GM20431 (cell line): Measurements from ENCODE around the gene TOP2B.

ENCODE experiments used
- in situ Hi-C: fragments of 300-500 bp; cut with MseI, MboI; formaldehyde crosslinking; loops from one replicate; pipeline ENCODE4 v1.15.0; 2020; ENCODE audit warnings: low sequenced_read_pairs; ENCODE audit not compliant: unreplicated experiment

TOP2B gene, protein sequence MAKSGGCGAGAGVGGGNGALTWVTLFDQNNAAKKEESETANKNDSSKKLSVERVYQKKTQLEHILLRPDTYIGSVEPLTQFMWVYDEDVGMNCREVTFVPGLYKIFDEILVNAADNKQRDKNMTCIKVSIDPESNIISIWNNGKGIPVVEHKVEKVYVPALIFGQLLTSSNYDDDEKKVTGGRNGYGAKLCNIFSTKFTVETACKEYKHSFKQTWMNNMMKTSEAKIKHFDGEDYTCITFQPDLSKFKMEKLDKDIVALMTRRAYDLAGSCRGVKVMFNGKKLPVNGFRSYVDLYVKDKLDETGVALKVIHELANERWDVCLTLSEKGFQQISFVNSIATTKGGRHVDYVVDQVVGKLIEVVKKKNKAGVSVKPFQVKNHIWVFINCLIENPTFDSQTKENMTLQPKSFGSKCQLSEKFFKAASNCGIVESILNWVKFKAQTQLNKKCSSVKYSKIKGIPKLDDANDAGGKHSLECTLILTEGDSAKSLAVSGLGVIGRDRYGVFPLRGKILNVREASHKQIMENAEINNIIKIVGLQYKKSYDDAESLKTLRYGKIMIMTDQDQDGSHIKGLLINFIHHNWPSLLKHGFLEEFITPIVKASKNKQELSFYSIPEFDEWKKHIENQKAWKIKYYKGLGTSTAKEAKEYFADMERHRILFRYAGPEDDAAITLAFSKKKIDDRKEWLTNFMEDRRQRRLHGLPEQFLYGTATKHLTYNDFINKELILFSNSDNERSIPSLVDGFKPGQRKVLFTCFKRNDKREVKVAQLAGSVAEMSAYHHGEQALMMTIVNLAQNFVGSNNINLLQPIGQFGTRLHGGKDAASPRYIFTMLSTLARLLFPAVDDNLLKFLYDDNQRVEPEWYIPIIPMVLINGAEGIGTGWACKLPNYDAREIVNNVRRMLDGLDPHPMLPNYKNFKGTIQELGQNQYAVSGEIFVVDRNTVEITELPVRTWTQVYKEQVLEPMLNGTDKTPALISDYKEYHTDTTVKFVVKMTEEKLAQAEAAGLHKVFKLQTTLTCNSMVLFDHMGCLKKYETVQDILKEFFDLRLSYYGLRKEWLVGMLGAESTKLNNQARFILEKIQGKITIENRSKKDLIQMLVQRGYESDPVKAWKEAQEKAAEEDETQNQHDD (N-terminal part only)

DNA sequence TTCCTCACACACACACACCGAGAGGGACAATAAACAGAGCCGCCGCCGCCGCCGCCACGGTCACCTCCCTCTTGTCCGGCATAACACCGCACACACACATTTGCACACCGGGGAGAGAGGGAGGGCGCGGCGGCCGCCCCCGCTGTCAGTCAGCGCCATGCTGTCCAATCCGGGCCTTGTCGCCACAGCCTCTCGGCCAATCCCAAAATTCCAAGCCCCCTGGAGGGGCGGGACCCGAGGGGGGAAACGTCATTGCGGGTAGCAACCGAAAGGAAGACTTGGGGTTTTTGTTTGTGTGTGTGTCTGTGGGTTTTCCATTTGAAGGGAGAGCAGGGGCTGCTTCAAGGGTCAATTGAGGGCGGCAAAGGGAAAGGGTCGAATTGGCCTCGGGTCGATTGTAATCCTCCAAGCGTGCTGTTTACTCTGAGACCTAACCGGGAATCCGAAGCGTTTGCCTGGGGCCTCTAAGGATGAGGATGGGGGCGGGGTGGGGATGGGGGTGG, at the start of gene TOP2B:
Gene TOP2B, minus strand, starts transcription at position 96 of the 503 bp plus-strand sequence. CDS start 610 bp downstream, outside the sequence.
- in situ Hi-C loops = no loop called here

DNA sequence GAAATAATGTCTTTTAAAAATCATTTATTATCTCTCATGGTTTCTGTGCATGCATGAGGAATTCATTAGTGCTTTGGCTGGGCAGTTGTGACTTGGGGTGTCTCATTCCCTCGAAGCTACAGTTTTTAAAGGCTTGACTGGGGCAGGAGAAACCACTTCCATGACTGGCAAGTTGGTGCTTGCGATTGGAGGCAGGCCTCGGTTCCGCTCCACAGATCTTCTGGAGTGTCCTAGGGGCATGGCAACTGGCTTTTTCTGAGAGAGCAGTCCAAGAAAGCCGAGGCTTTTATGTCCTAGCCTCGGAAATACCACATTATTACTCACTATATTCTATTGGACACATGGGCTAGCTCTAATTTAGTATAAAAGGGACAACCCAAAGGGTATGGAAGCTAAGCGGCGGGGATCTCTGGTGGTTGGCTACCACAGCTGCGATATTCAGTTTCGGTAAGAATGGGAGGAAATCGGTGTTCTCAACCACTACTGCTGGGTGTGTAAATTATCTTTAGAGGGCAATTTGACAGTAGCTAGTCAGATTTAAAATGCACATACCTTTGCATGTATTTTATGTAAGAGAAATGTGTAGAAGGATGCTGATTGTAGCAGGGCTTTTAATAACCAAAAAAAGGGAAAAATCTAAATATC, 48.8 kb upstream of the TOP2B start:
- in situ Hi-C loops = no loop called here

DNA sequence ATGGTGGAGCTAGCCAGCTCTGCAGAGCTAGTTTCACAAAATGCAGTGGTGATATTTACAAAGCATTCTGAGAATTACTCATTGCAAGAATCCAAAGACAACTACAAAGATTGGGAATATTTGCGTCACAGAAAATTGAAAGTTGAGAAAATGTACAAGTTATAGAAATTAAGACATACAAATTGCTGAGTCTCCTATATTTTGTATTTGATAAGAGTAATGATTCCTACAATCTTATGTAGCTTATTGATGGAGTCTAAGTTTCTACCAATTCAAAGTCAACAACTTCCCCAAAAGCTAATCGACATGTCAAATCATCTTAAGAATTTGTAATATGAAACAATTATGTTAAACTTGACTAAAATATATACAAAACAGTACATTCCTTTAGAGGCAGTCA, 46.4 kb upstream of the TOP2B start:
- in situ Hi-C loops = no loop called here

DNA sequence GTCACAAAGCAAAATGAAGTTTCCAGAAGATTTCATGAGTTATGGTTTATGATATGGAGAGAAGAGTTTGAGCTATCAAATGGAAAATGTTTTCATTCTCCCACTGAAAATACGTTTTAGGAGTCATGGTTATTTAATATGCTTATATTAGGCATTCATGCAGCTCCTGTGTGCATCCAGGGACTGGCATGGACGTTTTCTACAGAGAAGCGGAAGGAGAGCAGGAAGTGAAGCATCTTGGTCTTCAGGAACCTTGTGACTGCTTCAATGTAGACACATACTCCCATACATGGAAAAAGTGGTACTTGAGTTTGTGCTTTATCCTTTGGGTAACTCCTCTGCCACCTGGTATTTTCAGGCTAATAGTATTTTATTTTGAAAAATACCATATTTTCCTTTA, 43.3 kb upstream of the TOP2B start:
- in situ Hi-C loops = no loop called here

DNA sequence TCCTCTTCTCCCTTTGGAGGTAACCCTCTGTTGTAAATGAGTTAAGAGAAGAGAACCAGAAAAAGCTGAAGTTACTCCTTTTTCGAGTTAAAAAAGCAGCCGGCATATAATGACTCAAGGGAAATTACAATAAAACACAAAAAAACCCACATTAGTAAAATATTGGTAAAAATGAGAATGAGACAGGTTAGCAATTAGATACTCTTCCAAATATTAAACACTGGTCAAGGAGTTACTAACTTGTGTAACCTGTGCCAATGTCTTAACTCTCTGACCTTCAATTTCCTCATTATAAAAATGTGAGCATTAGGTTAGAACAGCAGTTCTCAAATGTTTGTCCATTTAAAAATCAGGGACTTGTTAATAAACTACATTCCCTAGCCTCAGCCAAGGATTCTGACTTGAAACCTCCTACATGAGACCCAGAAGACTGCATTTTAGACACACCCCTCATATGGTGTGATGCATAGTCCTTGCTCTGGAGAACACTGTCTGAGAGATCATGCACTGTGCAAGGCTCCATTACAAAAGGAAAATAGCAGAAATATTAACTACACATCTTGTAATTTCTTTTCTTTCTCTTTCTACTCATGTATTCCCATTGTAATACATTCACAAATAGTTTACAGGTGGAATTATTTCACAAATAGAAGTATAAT, 42.7 kb upstream of the TOP2B start:
- in situ Hi-C loops = no loop called here

DNA sequence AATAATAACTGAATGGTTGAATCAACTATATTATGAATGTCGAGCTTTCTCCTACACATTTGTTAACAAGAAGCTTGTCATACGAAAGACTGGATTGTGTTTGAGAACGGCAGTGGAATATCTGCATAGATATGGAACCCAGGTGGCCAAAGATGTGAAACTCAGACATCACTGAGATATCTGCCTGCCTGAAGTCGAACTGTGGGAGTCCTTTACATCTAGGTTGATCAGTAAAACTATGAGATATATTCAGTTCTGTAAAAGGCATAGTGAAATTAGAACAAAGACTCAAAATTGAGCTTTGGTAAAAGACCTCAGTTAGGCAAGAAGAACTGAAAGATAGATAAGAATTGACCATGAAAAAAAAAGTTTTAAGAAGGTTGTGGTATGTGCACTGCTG, 41.5 kb upstream of the TOP2B start:
- in situ Hi-C loops = no loop called here

DNA sequence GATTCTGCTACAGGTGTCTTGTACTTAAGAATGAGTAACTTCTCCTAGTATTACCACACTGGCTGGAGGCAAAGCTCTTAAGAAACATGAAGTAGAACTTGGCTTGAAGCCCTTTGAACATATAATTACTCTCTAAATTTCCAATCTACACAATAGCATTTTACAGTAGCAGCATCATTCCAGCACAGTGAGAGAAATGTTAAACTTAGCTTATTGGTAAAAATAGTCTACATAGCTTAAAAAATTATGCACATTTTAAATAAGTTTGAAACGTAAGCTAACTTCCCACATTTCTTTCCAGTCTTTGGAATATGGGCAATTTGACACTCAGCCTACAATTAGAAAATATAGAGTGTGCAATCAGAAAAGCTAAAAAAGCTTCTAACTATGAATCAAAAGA, 32.8 kb upstream of the TOP2B start:
- in situ Hi-C loops = no loop called here

DNA sequence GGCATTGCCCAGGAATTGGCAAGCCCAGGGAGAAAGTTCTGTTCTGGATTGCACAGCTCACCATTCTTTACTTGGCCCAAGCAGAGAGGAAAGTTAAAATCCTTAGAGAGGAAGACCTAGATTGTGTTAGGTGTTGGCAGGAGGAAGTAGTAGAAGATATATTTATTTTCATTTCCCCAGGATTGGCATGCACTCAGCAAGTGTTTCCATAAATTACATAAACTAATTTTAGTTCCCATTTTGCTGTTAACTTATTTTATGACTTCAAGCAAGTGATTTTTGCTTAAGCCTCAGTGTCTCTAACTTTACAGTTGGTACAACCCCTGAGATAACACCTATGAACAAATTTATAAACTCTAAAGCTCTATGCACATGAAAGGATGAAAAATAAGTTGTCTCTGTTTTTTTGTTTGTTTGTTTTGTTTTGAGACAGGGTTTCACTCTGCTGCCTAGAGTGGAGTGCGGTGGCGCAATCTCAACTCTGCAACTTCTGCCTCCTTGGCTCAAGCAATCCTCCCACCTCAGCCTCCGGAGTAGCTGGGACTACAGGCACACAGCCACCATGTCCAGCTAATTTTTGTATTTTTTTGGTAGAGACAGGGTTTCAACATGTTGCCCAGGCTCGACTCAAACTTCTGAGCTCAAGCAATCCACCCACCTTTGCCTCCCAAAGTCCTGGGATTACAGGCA, 31.2 kb upstream of the TOP2B start:
- in situ Hi-C loops = no loop called here

DNA sequence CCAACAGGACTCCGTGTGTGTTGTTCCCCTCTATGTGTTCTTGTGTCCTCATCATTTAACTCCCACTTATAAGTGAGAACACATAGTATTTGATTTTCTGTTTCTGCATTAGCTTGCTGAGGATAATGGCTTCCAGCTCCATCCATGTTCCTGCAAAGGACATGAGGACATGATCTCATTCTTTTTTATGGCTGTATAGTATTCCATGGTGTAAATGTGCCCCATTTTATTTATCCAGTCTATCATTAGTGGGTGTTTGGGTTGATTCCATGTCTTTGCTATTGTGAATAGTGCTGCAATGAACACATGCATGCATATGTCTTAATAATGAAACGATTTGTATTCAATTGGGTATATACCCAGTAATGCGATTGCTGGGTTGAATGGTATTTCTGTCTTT, 28.5 kb upstream of the TOP2B start:
- in situ Hi-C loops = no loop called here

DNA sequence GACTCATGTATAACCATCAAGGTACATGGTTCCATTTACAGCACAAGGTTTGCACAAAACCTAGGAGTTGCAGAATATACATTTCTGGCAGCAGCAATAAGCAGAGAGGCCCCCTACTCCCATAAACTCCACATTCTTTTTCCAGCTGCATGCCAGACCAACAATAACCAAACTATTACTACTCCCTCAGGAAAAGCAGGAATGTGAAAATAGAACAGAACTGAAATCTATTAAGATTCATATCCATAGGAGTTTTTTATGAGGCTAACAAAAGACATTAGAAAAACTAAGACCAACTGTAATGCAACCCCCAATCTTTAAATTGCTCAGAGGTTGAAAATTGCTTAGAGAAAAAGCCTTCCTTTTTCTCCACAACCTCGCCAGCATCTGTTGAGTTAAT, 27.6 kb upstream of the TOP2B start:
- in situ Hi-C loops = no loop called here

DNA sequence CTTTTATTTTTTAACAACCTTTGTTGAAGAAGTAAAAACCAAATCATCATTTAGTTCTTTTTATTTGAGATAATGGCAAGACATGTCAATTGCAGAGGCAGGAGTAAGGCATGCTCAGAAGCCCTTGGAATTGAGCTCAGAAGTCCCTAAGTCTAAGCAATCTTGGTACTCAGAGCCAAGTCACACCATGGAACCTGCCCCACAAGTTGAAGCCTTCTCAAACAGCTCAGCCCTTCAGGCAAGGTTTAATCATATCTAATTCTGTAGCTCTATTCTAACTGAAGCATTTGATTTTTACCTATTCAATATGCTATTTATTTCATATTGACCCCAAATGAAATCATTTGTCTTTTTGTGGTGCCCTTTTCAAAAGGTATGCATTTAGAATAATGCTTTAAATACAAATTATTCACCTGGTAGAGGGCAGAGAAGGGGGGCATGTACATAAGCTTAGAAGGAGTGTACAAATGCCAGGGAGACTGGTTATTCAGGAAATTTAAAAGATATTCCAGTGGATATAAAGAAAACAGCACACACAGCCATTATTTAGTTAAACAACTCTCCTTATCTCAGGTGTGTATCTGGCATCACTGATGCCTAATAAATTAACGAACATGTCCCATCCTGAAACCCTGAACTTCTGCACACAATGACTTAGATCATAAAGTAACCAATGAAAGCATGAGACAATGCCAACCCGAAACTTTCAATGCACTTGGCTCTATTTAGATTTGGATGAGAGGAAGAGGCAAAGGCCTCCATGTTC, 26.2 kb upstream of the TOP2B start:
- in situ Hi-C loops = no loop called here

DNA sequence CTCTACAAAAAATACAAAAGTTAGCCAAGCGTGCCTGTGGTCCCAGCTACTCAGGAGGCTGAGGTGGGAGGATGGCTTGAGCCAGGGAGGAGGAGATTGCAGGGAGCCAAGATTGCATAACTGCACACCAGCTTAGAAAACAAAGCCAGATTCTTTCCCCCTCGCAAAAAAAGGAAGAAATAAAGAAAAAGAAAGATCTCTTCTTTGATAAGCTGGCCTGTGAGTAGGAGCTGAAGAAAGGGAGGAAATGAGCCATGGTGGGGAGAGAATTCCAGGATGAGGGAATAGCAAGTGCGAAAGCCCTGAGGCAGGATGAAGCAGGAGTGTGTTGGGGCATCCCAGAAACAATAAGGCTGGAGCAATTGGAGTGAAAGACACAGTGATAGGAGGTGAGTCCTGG, 24.5 kb upstream of the TOP2B start:
- in situ Hi-C loops = no loop called here

DNA sequence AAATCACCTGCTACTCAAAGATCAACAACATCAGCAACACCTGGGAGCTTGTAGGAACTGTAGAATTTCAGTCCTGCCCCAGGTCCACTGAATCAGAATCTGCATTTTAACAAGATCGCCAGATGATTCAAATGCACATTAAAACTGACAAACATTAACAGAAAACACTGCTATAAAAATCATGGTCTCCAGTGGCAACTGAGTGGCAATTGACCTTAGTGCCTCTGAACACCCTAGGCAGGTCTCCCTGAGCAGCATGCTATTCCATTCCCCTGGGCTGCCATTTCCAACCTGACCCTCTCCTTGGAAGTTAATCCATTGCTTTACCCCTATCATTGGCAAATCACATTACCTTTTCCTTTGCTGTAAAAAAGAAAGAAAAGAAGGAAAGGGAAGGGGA, 23.0 kb upstream of the TOP2B start:
- in situ Hi-C loops = no loop called here

DNA sequence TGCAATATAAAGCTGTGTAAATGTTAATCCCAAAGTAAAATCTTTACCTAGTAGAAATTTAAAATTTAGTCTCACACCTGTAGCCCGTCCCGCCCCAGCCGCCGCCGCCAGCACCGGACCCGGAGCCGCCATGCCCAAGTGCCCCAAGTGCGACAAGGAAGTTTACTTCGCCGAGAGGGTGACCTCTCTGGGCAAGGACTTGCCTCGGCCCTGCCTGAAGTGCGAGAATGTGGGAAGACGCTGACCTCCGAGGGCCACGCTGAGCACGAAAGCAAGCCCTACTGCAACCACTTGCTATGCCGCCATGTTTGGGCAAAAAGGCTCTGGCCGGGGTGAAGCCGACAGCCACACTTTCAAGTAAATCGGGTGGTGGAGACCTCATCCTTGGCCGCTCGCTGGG, 22.1 kb upstream of the TOP2B start:
- in situ Hi-C loops = no loop called here

DNA sequence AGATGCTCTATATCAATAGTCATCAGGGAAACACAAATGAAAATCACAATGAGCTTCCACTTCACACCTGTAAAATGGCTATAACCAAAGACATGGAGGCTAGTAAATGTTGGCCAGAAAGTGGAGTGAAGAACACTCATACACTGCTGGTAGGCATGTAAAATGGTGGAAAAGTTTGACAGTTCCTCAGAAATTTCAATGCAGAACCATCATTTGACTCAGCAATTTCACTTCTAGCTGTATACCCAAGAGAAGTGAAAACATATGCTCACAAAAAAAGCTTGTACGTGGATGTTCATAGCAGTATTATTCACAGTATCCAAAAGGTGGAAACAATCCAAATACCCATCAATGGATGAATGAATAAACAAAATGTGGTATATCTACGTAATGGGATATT, 19.2 kb upstream of the TOP2B start:
- in situ Hi-C loops = no loop called here

DNA sequence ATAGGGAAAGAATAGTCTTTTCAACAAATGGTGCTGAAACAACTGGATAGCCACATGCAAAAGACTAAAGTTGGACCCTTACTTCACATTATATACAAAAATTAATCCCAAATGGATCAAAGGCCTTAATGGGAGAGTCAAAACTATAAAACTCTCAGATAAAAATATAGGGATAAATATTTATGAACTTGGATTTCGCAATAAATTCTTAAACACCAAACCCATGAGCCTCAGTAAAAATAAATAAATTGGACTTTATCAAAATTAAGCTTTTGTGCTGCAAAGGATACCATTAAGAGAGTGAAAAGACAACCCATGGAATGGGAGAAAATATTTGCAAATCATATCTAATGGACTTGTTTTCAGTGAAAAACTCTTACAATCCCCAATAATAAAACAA, 18.7 kb upstream of the TOP2B start:
- in situ Hi-C loops = no loop called here

DNA sequence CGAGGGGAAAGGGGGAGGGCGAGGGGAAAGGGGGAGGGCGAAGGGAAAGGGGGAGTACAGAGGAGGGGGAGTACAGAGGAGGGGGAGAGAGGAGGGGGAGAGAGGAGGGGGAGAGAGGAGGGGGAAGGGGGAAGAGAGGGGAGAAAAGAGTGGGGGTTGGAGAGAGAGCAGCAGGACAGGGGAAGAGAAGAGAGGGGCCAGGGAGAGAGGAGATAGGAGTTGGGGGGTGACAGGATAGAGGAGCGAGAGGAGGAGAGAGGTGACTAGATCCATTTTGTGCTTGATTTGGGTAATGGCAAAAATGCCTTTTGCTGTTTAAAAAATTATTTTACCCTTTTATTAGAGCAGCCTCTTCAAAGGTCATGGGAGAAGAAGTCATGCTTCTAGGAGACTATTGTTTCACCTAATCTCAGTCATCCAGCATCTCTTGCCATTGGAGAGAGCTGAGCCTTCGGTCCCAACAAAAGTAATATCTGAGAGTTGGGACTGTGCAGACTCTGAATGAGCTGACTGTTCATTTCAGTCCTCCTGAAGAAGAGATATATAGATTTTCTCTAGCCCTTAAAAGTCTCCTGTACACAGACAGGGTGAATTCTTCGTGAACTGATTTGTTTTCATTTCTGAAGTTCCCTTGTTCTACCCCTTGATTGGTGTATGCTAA, 15.1 kb upstream of the TOP2B start:
- in situ Hi-C loops = no loop called here

DNA sequence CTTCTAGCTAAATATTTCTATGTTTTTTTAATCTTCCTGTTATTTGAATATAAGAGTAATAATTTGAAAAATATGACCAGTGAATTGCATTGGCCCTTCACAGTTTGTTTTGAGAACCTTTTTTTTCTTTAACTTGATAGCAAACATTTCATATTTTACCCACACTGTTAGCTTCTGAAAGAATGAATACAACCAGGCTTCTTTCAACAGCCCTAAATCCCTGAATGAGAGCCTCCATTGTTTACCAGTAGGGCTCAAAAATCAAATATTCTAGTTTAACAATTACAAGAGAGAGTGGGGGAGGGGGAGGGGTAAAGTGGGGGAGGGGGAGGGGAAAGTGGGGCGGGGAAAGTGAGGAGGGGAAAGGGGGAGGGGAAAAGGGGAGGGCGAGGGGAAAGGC, 14.5 kb upstream of the TOP2B start:
- in situ Hi-C loops = no loop called here
